H4 (cell line): ENCODE results near the gene HSD17B11. TPM values are rescaled to one million over a fixed set of nuclear protein-coding genes. Genes with fewer than 3 reads are reported as not detected.
"Not testable (repeated sequence)": the region's sequence is repeated elsewhere in the genome, so short reads cannot be mapped to it uniquely, and the experiment has no call there.

Source experiments
- DNase-seq: peaks from one replicate; pipeline ENCODE4 v3.0.0-alpha.2; 2015; ENCODE audit warnings: low spot score
- total RNA-seq: library from RNA; depleted of rRNA; stranded (reverse); fragments of >200 nt; shearing (Covaris generic); gene quantifications from 2 replicates; pipeline ENCODE4 v1.2.3, GENCODE V29; 2014; rRNA removed

The HSD17B11 gene, protein sequence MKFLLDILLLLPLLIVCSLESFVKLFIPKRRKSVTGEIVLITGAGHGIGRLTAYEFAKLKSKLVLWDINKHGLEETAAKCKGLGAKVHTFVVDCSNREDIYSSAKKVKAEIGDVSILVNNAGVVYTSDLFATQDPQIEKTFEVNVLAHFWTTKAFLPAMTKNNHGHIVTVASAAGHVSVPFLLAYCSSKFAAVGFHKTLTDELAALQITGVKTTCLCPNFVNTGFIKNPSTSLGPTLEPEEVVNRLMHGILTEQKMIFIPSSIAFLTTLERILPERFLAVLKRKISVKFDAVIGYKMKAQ
- total RNA-seq = 34.8 and 37.3 TPM in 2 replicates

DNA sequence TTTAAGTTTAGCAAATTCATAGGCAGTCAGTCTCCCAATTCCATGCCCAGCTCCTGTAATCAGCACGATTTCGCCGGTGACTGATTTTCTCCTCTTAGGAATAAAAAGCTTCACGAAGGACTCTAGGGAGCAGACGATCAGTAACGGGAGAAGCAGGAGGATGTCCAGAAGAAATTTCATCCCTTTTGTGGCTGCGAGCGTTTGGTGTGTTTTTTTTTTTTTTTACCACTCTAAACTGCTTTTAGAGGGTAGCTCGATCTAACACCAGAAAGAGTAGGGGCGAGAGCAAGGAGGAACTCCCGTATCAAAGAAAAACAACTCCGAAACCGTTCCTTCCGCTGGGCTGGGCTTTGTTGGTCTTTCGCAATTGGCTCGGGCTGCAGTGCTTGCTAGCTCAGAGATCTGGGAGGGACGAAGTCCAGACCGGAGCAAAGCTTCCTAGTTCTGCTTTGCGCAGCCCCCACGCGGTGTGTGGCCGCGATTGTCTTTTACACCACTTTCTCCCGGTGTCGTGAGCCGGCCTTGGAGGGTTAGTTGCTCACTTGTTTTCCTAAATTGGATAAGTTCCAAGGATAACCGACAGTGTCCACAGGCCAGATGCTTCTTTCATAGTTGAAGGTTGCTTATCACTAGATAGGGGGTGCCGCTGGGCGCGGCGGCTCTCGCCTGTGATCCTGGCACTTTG, at the start of gene HSD17B11:
Gene HSD17B11, minus strand, starts transcription at position 298 of the 685 bp plus-strand sequence. Its CDS starts 118 bp downstream, at position 180.
- DNase-seq = peak; percentile 88

DNA sequence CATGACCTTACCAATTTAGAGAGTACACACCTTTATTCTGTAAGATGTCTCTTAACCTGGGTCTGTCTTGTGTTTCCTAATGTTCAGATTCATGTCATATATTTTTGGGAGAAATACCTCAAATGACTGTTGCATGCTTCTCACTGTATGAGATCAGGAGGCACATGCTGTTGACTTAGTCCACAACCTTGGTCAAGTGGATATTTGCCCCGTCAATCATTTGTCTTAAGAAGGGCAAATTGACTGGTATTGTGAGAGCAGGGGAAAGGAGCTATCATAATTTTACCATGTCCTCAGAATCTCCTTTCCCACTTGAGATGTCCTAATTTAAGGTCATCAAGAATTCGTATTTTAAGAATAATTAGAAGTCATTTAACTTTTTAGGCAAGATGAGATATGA, 42.4 kb upstream of the HSD17B11 start:
- DNase-seq = no peak

DNA sequence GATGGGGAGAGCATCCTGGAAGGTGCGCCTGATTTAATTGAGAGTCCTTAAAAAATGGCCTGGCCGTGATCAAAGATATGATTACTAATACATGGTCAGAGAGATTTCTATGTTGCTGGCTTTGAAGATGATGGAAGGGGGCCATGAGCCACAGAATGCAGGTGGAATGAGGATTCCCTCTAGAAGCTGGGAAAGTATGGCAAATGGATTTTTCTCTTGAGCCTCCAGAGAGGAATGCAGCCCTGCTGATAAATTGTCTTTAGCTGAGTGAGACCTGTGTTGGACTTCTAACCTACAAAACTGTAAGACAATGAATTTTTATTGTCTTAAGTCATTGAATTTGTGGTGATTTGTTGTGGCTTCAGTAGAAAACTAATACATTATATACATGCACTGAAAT, 39.0 kb upstream of the HSD17B11 start:
- no peak for DNase-seq

DNA sequence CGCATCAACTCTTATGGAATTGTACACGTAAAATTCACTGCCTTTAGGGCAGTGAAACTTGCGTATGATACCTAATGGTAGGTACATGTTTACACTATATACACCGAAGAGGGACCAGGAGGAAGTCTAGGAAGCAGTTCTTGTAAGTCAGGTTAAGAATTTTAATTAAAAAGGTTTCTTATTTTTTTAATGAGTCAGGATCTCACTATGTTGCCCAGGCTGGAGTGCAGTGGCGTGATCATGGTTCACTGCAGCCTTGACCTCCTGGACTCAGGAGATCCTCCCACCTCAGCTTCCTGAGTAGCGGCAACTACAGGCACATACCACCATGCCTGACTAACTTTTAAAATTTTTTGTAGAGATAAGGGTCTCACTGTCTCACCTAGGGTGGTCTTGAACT, 38.0 kb upstream of the HSD17B11 start:
- DNase-seq = no peak

DNA sequence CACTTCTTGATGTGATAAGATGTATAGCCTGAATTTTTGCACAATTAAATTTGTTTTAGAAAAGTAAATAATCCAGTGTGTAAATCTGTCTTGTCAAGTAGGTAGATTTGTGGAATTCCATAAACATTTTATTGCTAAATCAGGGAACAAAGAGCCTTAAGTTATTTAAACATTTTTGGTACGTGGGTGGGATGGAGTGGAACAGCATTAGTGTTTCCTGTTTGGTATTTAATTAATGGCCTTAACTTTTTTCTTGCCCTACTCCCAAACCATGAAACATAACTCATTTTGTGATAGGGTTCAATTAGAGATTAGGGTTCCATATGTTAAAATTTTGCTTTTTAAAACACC, 36.5 kb upstream of the HSD17B11 start:
- no peak for DNase-seq

DNA sequence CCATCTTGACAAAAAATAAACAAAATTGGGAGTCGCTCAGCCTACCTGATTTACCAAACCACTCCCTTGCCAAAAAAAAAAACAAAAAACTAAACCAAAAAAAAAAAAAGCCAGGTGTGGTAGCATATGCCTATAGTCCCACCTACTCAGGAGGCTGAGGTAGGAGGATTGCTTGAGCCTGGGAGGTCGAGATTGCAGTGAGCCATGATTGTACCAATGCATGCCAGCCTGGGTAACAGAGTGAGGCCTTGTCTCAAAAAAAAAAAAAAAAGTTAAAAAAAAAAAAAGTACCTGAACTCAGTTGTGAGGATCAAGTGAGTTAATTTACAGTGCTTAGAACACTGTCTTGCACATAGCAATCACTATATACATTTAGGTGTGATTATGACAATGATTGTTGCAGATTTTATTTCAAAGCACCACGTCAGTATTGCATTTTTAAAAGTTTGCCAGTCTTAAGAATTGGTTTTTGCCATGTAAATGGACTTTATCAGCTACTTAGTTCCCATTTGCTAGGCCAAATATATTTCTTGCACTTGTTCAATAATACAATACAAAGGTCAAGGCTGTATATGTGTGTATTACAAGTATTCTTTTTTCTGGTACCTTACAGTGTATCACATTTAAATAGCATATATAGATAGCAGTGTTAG, 36.0 kb upstream of the HSD17B11 start:
- no peak for DNase-seq

DNA sequence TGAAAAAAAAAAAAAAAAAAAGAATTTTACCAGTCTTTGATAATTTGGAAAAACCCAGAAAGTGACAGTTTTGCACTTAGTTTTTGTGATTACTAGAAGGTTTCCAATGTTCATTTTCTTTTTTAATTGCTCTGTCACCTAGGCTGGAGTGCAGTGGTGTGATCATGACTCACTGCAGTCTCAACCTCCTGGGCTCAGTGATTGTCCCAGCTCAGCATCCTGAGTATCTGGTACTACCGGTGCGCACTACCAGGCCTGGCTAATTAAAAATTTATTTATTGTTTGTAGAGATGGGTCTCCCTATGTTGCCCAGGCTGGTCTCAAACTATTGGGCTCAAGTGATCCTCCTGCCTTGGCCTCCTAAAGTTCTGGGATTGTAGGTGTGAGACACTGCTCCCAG, 34.7 kb upstream of the HSD17B11 start:
- DNase-seq = no peak

DNA sequence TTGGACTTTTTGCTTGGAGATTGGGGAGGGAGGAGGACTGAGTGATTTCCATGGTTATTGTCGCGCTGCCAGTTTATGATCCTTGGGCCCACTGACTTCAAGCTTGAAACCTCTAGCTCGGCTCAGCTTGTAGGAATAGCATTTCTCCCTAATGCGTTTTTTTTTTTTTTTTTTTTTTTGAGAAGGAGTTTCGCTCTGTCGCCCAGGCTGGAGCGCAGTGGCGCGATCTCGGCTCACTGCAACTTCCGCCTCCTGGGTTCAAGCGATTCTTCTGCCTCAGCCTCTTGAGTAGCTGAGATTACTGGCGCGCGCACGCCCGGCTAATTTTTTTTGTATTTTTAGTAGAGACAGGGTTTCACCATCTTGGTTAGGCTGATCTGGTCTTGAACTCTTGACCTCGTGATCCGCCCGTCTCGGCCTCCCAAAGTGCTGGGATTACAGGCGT, 33.1 kb upstream of the HSD17B11 start:
- not testable (repeated sequence) for DNase-seq

DNA sequence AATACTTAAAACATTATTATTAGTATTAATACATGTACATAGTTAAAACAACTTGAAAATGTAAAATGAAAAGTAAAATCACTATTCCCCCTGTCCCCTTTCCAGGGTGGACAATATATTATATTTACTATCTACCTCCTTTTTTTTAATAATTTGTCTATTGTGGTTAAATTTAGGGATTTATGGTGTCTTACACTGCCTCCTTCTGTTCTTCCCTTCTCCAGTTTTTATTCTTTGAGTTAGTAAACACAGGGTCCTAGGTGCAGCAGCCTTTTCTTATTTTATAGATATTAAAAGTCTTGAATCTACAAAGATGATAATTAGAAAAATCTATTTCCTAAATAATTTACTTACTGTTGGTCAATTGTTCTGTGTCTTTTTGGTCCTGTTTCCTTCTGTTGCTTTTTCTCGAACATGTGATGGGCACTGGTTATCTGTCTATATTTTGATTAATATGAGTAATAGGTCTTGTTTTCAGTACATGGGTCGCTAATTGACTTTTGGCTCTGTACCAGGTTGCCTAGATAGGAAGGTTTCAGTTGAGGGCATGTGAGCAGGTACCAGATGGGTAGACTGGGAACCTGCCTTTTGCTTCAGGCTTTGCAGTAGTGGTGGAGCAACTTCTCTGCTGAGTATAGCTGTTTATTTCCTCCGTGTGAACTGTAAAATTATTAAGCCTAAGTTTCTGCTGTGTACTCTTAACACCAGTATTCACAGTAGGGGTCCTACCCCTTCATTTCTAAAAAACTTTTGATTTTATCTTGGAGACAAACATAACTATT, 32.5 kb upstream of the HSD17B11 start:
- DNase-seq = peak; percentile 8

DNA sequence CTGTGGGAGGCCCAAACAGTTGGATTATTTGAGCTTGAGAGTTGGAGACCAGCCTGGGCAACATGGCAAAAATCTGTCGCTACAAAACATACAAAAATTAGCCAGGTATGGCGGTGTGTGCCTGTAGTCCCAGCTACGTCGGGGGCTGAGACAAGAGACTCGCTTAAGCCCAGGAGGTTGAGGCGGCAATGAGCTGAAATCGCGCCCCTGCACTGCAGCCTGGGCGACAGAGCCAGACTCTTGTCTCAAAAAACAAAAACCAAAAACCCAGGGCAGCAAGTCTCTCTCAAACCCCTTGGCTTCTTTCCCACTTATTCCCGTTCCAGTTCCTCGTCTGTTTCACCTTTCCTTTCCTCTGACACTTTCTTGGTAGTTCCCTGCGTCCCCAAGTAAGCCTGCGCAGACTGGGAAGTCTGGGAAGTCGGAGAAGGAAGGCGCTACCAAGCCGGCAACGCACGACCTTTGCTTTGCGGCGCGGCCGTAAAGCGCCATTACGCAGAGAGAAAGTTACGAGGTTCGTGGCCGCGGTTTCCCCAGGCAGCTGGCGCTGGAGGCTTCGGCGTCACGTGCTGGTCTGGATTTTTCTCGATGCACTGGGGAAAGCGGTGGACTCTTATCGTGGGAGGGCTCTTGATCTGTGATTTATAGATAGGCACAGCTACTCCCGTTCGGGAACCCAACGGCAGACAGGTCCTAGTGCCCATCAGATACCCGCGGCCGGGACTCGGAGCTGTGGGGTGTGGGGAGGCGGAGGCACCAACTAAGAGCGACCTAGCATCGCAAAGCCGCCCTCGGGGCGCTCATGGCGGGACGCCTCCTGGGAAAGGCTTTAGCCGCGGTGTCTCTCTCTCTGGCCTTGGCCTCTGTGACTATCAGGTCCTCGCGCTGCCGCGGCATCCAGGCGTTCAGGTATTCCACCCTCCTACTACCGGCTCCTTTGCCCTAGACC, 31.4 kb upstream of the HSD17B11 start, which contains the start of gene NUDT9:
Gene NUDT9, plus strand, starts transcription at position 470 of the 949 bp plus-strand sequence. Its CDS starts 333 bp downstream, at position 803.
- DNase-seq = peak; percentile 95

DNA sequence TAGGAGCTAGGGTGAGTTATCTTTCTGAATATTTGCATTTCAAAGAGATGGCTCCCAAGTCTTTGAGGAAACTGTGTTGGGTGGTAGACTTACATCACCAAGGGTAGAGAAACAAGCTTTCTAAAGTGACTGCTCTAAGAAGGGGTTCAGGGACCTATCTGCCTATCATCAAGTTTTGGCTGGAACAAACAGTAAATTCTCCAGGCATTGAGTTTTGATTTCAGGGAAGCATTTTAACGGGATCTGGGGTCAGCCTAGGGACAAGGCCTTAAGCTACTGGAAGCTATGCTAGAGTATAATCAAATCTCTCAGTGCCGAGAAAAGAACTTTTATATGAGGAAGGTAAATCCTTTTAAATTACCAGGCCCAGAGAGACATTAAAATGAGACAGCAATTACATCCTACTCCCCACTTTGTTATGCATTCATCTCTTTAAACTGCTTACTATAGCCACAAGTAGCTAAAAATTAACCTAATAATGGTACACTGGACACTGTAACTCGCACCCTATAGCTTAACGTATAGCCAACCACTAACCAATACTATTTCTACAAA, 29.4 kb upstream of the HSD17B11 start:
- no peak for DNase-seq

DNA sequence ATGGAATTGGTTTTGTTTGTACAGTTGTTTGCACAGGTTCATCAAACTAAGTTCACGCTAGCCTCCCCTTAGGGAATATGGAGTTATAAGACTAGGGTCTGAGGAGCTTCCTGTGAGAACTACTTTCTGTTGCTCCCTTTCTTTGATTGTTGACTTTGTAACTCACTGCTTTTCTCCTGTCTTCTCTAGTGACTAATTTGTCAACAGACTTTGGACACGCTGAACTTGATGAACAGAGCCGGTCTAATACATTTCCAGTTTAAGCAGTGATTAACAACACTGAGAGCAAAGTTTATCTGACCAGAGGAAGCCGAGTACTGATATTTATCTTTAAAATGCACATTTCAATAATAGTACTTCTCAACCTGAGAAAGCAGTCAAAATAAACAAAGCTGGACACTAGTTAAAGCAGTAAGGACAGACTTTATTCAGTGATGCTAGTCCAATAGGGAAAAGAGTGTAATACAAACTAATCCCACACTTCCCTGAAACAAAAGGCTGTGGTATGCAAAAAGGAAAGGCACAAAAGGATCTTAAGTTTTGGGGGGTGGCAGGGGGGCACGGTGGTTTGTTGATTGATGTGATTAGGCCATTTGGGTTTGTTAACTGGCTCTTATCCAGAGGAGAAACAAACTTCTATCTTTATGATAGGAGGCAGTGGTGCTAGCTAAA, 28.7 kb upstream of the HSD17B11 start:
- DNase-seq = no peak

DNA sequence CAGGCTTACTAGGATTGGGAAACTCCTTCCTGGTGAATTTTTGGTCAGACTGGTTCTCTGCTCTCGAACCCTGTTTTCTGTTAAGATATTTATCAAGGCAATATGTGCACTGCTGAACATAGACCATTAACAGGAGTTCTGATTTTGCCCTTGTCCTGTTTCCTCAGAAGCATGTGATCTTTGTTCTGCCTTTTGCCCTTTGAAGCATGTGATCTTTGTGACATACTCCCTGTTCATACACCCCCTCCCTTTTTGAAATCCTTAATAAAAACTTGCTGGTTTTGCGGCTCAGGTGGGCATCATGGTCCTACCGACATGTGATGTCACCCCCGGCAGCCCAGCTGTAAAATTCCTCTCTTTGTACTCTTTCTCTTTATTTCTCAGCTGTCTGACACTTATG, 27.4 kb upstream of the HSD17B11 start:
- DNase-seq = not testable (repeated sequence)

DNA sequence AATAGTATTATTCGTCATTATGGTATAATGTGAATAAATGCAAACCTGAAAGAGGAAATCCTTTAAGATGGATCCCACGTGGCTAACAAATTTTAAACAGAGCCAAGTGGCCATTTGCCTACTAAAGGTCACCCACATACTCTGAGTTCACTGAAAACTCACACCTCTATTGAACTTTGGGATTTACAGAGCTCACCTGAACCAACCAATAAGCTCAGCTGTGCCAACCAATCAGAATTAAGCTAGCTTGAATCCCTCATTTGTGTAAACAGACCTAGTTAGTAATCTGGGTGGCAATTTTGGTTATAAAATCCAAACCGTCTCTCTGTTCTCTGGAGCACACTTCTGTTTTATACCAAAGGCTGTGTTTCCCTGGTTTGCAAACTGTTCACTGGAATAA, 26.0 kb upstream of the HSD17B11 start:
- DNase-seq = no peak

DNA sequence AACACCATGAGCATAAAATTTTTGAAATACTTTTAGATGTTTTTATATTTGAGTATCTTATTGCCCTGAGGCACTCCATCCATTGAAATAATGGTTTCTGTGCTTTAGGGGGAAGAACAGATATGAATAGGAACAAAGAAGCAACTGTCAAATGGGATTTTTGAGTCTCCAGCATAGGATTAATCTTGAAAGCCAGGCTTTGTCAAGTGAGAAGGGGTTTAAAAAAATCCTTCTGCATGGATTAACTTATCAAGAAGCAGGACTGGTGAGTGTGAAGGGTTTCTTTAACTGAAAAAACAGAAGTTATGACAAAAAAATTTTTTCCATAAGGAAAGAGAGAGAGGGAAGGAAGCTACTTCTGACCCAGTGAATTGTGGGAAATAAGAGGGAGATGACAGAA, 23.8 kb upstream of the HSD17B11 start:
- no peak for DNase-seq

DNA sequence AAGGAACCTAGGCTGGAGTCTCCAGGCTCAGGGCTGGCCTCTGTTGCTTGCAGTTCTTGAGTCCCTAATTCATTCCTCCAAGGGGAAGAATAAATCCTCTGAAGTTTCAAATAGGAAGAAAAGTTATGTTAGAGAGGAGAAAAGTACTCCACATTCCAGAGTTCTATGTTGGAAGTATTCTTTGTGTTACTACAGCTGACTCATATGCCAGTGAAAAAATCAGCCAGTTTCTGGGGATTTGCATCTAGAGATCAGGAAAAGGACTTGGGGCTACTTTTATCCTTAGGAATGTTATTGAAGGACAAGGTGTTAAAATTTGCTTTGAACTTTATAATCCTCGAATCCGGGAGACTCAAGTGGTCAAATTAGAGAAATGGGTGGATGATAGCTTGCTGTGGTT, 19.7 kb upstream of the HSD17B11 start:
- no peak for DNase-seq

DNA sequence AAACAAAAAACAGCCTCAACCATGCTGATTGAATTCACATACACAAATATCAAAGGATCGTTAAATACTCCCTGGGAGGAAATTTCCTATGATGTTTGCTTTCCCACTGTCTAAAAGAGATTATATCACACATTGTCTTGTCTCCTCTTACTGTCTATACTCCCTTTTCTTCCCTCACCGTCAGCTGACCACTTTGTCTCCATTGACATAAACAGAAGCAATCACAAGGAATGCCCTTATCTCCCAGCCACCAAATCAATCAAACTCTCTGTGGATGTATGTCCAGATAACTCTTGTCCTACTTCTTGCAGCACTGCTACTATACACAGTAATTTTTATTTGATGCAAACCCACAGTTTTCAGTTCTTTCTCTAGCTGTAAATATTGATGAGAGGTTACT, 19.2 kb upstream of the HSD17B11 start:
- no peak for DNase-seq

DNA sequence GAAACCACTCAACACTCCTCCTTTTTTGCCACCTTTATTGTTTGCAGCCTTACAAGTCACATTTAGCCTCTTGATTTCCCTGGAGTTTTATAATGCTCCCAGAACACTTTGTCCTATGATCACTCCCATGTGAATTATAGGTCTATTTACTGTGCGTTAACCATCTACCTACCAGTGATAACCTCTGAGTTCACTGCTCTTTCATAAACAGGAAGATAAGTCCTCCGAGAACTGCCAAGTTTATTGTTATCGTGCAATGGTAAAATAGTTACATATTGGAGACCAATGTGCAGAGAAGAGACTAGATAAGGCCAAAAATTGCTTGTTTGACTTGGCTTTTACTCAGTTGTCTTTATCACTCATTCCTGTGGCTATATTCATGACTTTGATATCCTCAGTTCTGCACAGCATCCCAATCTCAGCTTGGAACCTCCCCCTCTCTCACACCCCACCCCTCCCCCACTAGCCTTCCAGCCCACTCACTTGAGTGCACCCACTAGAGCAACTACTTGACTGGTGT, 18.5 kb upstream of the HSD17B11 start:
- DNase-seq = no peak

DNA sequence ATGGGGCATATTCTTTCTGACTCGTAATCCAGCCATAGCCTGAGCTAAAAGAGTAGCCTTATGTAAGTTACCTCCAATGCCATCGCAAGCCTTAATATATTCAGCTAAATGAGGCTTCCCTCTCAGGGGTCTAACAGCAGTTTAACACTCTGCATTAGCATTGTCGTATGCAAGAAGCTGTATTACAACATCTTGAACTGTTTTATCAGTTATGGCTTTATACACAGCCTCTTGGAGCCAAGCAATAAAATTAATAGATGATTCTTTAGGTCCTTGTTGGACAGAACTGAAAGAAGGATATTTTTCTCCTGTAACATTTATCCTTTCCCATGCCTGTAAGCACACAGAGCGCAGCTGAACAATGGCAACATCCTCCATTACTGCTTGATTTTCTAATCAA, 15.9 kb upstream of the HSD17B11 start:
- not testable (repeated sequence) for DNase-seq

DNA sequence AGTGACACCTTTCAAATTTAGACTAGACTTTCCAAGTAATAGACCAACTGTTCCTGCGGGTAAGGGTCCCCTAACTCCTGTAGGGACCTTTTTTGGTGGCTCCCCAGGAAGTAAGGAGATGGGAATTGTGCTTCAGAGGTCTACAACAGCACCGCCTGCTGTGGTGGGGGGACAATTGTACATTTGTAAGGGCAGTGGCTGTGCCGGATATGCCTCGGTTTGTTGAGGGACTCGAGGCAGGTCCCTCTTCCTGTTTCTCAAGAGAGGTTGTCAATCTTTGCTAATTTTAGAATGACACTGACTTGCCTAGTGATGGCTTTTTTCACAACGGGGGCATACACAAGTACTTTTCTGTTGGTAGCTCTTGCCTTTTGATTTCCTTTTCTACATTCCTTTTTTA, 15.5 kb upstream of the HSD17B11 start:
- no peak for DNase-seq
